HG03457 (cell line): Measurements from ENCODE around the gene B3GNT3.
"Not testable (repeated sequence)": the region's sequence is repeated elsewhere in the genome, so short reads cannot be mapped to it uniquely, and the experiment has no call there.

Experiments
- ATAC-seq: cut with Tn5 transposase; IDR thresholded peaks from one replicate; pipeline ENCODE4 v1.9.1; 2021; ENCODE audit warnings: moderate number of reproducible peaks; ENCODE audit not compliant: unreplicated experiment

B3GNT3 gene

GRCh38 chr19:17796838-17797423 lies 2.0 kb downstream of the B3GNT3 start:
- ATAC-seq, result no peak

DNA sequence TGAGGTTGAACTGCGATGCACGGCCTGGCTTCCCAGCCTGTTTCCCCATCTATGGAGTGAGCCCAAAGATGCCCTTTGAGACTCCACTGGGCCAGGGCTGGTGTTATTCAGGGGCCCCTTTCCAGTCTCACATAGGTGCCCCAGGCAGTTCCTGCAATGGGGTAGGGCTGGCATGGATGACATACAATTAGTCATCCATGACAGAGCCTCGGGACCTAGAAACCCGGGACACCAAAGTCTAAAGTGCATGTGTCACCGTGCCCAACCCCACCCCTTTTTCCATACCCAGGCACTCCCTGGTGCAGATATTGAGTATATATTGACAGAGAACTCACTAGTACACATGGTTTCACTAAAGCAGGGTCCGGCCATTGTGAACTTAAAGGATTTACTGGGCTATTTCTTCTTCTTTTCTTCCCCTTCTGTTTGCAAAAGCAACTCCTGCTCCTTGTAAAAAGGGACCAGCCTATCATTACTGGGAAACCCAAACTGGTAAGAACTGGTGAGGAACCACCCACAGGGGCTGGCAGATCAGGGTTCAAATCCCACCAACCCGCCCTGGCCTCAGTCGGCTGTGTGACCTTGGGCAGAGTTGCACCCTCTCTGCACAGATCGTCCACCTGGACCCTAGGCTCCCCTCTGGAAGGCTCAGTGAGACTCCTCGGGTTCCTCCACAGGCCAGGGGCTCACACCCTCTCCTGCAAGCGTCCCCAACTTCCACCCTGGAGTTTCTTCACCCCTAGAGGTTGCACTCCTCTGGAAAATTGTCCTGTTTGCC lies 2.7 kb downstream of the B3GNT3 start:
- no peak for ATAC-seq

- ATAC-seq, result not testable (repeated sequence)
Measured at GRCh38 chr19:17798599-17798998, 3.7 kb downstream of the B3GNT3 start.

DNA sequence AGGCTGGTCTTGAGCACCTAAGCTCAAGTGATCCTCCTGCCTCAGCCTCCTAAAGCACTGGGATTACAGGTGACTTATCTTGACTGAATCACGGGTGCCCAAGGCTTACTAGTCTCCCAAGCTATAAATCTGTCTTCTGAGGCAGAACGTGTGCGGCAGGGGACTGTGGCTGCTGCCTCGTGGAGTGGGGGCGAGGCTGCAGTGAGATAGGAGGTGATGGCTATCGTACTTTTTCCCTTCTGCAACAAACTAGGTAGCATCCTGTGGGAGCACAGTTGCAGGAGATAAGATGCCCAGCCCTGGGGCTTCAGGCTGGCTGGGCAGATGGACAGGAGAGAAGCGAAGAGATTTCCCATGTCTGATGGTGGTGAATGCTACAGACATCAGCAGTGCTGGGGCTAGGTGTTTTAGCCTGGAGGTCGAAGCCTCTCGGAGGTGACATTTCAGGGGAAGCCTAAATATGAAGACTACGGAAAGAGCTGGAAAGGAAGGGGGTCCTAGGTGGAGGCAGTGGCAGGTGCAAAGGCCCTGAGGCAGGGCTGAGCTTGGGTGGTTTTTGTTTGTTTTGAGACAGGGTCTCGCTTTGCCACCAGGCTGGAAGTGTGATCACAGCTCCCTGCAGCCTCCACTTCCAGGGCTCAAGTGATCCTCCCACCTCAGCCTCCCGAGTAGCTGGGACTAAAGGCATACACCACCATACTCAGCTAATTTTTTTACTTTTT lies 7.4 kb downstream of the B3GNT3 start:
- ATAC-seq, result no peak

- ATAC-seq, result no peak
Measured at GRCh38 chr19:17803264-17803896, 8.4 kb downstream of the B3GNT3 start.

- ATAC-seq, result no peak
Measured at GRCh38 chr19:17805427-17805826, 10.5 kb downstream of the B3GNT3 start.

- no peak for ATAC-seq
Measured at GRCh38 chr19:17806945-17807344, 12.0 kb downstream of the B3GNT3 start.

- ATAC-seq, result no peak
Measured at GRCh38 chr19:17807731-17808316, 12.9 kb downstream of the B3GNT3 start.

DNA sequence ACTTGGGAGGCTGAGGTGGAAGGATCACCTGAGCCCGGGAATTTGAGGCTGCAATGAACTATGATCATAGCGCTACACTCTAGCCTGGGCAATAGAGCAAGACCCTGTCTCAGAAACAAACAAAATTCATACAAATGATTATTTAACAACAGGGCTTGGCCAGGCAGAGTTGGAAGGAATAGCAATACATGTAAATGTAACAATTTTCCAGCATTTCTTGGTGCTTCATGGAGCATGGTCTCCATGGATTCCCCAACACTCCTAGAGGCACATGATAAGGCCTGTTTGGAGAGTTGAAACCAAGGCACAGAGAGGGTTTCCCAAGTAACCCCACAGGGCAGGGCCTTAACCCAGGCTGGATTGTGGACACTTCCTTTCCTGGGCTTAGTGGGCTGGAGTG lies 16.2 kb downstream of the B3GNT3 start:
- no peak for ATAC-seq

- no peak for ATAC-seq
Measured at GRCh38 chr19:17811681-17812080, 16.7 kb downstream of the B3GNT3 start.

DNA sequence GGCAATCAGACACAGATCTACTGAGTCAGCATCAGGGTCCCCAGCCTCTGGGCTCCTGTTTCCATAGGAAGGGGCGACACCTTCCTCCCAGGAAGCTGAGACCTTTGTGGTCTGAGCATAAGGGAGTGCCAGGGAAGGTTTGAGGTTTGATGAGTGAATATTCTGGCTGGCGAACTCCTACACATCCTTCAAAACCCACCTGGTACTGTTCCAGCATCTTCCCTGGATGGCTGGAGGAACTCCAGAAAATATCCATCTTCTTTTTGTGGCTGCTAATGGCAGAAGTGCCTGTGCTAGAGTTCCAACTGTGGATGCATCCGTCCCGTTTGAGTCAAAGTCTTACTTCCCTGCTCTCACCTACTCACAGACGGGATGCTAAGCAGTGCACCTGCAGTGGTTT lies 17.2 kb downstream of the B3GNT3 start:
- ATAC-seq, result no peak

- no peak for ATAC-seq
Measured at GRCh38 chr19:17817668-17818363, 22.9 kb downstream of the B3GNT3 start.

GRCh38 chr19:17821190-17821589 lies 26.3 kb downstream of the B3GNT3 start, which contains the start of gene INSL3:
Gene INSL3, minus strand, starts transcription at chr19:17821519. Its CDS starts 13 bp downstream, at chr19:17821506.
- no peak for ATAC-seq

DNA sequence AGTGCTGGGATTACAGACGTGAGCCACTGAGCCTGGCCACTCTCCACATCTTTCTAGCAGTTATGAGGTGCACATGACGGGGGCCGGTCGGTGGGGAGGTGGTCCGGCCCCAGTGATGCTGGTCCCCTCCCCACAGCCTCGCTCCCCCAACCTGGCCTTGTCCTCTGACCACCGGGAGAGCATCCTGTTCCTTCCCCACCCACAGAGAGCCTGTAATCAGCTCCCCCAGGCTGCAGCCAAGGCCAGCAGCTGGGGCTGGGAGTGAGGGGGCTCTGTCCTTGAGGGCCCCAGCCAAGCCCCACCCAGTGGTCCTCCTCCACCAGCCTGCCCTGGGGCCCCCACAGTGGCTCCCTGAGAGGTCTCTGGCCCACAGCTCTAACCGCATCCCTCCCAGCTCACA lies 29.4 kb downstream of the B3GNT3 start:
- no peak for ATAC-seq

DNA sequence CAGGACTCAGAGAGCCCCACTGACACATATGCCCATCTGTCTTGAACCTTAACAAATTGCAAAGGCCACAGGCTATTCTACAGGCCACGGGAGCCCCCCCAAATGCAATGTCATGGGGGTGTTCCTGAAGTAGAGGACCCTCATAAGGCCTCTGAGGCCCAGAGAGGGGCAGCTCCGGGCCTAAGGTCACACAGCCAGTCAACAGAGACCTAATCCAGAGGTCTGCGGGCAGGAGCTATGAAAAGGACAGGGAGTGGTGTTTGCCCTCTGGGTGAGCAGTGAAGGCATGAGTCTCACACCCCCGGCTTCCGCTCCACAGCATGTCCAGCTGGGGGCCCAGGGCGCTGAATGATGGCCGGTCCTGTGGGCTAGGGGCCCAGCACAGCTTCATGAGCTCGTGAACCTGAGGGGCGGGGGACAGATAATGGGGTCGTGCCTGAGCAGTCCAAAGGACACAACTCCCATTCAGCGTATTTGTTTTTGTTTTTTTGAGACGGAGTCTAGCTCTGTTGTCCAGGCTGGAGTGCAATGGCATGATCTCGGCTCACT lies 31.6 kb downstream of the B3GNT3 start:
- no peak for ATAC-seq

- no peak for ATAC-seq
Measured at GRCh38 chr19:17829855-17830566, 35.1 kb downstream of the B3GNT3 start.

- no peak for ATAC-seq
Measured at GRCh38 chr19:17830567-17831418, 35.9 kb downstream of the B3GNT3 start.

GRCh38 chr19:17831419-17831888 lies 36.5 kb downstream of the B3GNT3 start:
- ATAC-seq, result no peak
